HG03103 (cell line): ENCODE results near the gene RTN4RL1.

Experiments used
- ATAC-seq: cut with Tn5 transposase; IDR thresholded peaks from one replicate; pipeline ENCODE4 v1.9.1; 2021; ENCODE audit warnings: low read depth; ENCODE audit not compliant: unreplicated experiment

The RTN4RL1 gene

DNA sequence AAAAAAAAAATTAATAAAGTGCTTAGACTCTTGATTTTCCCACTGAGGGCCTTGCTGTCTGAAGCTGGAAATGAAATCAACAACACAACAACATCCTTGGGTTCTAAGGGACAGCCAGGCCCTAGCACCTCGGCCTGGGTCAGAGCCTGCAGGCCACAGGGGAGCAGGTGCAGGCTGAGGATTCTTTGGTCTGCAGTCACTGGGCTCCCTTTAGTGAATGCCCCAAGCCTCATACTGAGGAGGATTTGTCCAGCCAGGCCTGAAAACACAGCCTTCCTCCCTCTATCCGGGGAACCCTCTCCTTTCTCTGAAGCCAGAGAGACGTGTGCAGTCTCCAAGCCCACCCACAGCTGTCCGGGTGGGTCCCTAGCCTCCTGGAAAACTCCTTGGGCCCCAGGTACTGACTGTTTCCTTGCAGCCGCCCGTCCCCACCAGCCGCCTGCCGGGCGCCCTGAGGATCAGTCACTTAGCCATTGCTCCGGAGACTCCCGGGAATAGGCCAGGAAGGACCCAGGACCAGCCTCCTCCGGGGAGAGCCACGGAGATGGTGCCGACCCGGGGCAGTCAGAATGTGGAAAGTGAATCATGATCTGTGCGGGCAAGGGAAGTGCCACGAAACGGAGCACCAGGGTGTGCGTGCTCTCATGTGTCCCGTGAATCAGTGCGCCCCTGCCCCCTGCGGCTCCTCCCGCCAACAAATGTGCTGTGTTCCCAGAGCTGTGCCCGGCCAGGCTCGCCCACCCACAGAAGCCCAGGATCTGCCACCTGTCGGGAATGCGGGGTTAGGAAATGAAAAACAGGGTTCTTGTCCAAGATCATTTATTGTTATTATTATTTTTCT is 91.0 kb downstream of the RTN4RL1 start:
- no peak for ATAC-seq

DNA sequence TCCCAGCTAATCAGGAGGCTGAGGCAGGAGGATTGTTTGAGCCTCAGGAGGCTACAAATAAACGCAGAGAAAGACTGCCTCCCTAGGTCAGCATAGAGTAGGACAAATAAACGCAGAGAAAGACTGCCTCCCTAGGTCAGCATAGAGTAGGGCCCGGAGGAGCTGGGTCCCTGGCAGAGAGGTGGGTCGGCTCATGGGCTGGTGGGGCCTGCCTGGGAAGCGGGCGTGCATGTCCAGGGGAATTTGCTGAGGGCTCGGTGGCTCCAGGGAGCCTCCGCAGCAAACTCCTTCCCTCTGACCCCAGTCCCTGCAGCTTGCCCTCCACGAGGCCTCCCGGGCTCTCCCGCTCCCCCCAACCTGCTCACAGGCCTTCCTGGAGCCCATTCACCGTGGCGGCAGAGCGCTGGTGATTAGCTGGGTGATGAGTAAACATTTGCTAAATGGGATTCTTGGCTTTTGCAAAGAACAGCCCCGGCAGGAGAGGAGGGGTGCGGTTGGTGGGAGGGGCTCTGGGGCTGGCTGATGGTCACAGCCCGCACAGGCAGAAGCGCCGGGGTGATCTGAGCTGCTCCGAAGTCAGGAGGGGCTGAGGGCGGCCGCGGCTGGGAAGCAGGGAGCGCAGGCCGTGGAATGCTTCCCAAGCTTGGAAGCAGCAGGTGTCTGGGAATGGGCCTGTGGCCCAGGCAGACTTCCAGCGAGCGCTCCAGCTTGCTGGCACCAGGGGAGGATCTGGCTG is 93.1 kb downstream of the RTN4RL1 start:
- ATAC-seq: no peak

DNA sequence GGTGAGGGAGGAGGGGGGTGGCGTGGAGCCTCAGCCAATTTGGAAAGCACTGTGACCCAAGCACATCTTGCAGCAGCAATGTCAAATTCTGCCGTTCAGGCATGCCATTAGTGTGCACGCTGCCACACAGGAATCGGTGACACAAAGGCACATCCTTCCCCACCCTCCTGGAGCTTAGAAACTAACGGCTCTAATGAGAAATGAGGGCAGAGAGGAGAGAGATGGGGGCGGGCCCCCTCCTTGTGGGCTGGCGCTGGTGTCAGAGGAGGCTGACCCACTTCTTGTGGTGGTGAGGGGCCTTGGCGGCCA is 94.8 kb downstream of the RTN4RL1 start:
- ATAC-seq: no peak

GRCh38 chr17:1928976-1929375 is 96.2 kb downstream of the RTN4RL1 start:
- ATAC-seq: no peak

GRCh38 chr17:1920948-1921351 is 104.2 kb downstream of the RTN4RL1 start:
- ATAC-seq: no peak

- ATAC-seq: no peak
Measured at GRCh38 chr17:1919201-1919600, 105.9 kb downstream of the RTN4RL1 start.

GRCh38 chr17:1918346-1919162 is 106.6 kb downstream of the RTN4RL1 start:
- no peak for ATAC-seq

GRCh38 chr17:1916963-1917715 is 108.0 kb downstream of the RTN4RL1 start:
- no peak for ATAC-seq

- no peak for ATAC-seq
Measured at GRCh38 chr17:1916316-1916715, 108.8 kb downstream of the RTN4RL1 start.

DNA sequence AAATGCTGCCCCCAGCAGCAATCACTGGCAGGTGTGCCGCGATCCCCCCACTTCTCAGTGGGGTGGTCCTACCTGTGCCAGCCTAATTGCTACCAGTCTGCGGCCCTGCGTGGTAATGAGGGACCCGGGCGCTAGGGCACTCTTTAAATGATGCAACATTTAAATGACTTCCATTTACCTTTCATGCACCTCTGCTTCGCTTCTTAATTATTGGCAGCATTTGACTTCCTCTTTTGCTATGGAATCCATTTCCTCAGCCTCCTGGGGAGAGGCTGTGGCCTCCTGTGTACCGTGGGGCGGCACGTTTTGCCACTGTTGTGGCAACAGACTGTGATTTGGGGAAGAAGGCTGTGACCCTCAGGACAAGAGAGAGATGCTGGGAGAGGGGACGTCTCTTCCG is 109.2 kb downstream of the RTN4RL1 start:
- ATAC-seq: no peak

- ATAC-seq: no peak
Measured at GRCh38 chr17:1914661-1915083, 110.5 kb downstream of the RTN4RL1 start.

DNA sequence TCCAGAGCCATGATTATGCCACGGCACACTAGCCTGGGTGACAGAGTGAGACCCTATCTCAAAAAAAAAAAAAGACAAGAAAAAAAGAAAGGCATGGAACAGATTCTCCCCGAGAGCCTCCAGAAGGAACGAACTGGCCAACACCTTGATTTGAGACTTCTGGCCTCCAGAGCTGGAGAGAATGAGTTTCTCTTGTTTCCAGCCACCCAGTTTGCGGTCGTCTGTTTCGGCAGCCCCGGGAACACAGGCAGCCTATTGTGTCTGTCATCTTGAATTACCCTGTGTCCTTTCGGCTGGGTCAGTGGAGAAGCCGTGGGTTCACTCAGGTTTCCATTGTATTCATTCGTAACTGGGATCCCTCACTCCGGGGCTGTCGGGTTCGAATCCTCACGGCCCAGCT is 111.4 kb downstream of the RTN4RL1 start:
- no peak for ATAC-seq

DNA sequence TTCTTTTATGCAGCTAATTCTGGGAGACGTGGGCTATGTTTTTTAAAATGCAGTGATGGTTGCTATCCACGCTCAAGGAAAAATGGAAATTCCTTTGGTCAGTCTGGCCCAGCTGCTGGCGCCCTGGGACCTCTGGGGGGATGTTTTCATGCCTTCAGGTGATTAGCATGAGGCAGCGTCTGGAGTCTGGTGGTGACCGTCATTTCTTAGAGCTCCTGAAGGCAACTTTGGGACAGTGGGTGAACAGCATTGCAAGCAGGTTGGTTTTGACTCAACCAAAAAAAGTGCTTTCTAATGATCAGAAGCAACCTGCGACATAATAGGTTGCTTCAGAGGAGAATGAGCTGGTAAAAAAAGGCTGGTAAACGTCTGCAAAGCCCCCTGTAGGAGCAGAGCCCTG is 113.0 kb downstream of the RTN4RL1 start:
- ATAC-seq: no peak

DNA sequence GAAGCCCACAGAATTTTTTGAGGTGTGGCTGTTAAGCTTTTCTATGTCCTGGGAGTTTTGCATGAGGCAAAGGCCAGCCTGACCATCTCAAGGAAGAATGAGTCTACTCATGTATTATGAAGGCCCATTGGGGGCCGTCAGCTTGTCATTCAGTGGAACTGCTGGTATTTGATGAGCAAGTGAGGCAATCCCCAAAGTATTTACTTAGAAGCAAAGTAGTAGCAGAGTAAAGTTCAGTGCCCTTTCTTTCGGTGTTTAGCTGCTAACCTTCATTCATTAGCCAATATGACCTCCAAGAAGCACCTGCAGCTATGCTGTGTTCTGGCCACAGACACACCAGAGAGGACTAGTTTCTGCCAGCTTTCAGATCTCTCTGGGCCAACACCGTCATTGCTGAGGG is 115.1 kb downstream of the RTN4RL1 start:
- no peak for ATAC-seq

DNA sequence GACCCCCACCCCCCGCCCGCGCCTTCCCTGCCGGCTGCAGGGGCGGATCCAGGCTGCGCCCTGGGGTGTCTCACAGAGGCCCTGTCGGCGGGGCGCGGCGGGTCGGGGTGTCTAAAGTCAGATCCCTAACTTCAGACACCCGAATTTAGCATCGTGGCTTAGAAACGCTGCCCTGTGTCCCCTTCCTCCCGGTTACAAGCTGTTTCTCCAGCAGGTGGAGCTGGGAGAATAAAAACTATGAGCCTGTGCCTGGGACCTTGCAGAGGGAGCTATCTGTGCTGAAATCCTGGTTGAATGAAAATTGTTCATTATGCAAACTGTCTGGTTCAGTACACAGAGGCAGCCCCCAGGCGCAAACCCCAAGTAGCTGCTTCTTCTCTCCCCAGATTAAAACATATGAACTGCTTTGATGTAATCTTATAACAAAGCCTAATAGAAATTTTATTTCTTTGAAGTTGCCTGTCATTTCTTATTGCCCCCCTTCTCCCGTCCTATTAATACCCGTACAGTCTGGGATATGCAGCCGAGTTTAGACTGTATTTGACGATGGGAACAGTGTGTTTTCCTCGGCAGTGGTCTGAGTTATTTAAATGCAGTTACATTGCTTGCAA is 116.3 kb downstream of the RTN4RL1 start:
- ATAC-seq: no peak

GRCh38 chr17:1907909-1908698 is 117.0 kb downstream of the RTN4RL1 start:
- no peak for ATAC-seq

DNA sequence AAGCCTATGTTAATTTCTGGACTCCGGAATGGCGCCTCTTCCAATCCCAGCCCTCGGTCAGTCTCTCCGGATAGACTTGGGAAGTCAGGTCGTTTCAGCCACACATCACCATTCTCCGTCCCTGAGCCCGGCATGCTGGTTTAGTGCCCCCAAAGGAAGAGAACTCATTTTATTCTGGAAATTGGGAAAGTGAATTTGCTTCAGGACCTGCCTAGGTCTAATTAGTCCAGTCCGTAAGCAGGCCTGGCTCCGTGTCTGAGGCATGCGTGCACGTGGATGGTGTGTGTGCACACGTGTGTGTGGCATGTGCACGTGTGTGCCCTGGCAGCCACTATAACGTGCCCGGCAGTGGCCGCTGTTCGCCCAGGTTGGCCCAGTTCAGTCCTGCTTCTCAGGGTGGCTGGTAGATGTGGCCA is 117.9 kb downstream of the RTN4RL1 start:
- ATAC-seq: no peak

DNA sequence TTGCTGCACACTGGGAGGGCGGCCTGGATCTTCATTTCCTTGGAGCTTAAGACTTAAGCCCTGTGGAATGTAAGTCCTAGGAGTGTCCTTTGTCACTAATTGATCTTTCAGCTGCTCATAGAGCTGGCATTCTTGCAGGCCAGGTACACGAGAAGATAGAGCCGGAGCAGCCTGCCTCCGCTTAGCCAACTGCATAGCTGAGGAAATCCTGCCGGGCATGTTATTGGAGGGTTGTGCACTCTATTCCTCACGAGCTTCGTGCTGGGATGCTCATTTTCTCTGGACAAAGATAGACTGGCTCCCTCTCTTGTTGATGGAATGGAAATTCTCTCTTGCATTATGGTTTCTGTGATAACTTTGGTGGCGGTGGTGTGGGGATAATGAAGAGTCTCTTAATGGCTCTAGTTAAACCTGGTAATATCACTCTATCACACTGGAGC is 118.5 kb downstream of the RTN4RL1 start:
- ATAC-seq: no peak

DNA sequence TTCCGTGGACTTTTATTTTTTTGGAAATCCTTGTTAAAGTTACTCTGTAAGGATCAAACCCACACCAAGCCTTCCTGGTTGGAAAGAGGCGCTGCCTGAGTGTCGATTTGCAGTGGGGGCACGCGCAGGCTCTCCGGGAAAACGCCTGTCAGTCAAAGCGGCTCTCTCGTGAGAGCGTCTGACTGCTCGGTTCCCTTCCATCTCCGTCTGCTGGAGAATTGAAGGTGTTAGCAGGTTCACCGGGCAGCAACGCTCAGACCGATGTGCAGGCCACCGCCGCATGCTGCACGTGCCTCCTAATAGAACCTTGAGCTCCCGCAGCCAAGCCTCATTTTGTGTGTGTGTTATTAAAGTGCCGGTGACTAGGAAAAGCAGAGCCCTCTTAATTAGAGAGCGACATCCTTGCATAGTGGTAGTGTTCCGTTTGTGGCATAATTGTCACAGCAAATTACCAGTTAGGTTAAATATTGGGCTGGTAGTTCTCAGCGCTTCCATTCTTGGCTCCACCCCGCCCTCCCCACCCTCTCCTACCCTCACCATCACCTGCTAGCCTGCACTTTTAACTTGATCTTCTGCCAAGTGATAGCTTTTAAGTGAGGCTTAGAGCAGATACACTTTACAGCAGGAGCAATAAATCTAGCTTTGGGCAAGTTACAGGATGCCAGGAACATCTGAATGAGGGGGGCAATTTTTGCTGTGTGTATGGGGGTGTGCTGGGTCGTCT is 119.8 kb downstream of the RTN4RL1 start:
- ATAC-seq: no peak
